H1 (cell line): ENCODE measurements around the gene C6orf62. TPM values are rescaled to one million over a fixed set of nuclear protein-coding genes. Genes with fewer than 3 reads are reported as not detected.
"Not testable (repeated sequence)": the region's sequence is repeated elsewhere in the genome, so short reads cannot be mapped to it uniquely, and the experiment has no call there.

Experiments
- CTCF ChIA-PET: fragments of 300-600 bp; sonication (Branson Sonifier 250); formaldehyde crosslinking; loops from one replicate; lab custom pipeline; 2021; ENCODE audit not compliant: partially characterized antibody; lab: Charles Lee
- POLR2A ChIA-PET: fragments of 300-600 bp; sonication (Branson Sonifier 250); formaldehyde crosslinking; loops from one replicate; lab custom pipeline; 2021; ENCODE audit warnings: inconsistent platforms; ENCODE audit not compliant: partially characterized antibody; lab: Charles Lee
- DNase-seq, 2 experiments: peaks; one replicate each; pipeline versions ENCODE4 v3.0.0 to v3.0.0-alpha.2; 2010 to 2022; ENCODE audit warnings: low spot score in 2 of 2, low read depth in 1 of 2, mixed read lengths in 1 of 2
- FAIRE-seq: peaks from 2 replicates; lab custom pipeline; 2011; peaks lifted over from hg19 to GRCh38; lab: Jason Lieb, UNC
- H2AFZ ChIP-seq: 2 replicates; pipeline ENCODE4 v1.8.1; 2012; ENCODE audit warnings: low read length, inconsistent platforms
- H2AK5ac ChIP-seq: 2 replicates; pipeline ENCODE4 v1.6.1; 2013; ENCODE audit warnings: low read depth, low read length
- H2BK120ac ChIP-seq: replicated peaks from 2 replicates; pipeline ENCODE3; 2013; ENCODE audit warnings: low read depth, low read length, inconsistent platforms
- H2BK12ac ChIP-seq: 2 replicates; pipeline ENCODE4 v1.6.1; 2013; ENCODE audit warnings: low read depth, low read length
- H2BK15ac ChIP-seq: 2 replicates; pipeline ENCODE4 v1.6.1; 2013; ENCODE audit warnings: low read length
- H2BK20ac ChIP-seq: 2 replicates; pipeline ENCODE4 v1.6.1; 2013; ENCODE audit warnings: low read length
- H2BK5ac ChIP-seq: 2 replicates; pipeline ENCODE4 v1.6.1; 2013; ENCODE audit warnings: low read depth, low read length
- H3K14ac ChIP-seq: 2 replicates; pipeline ENCODE4 v1.6.1; 2013; ENCODE audit warnings: inconsistent platforms; ENCODE audit not compliant: insufficient read length
- H3K18ac ChIP-seq: 2 replicates; pipeline ENCODE4 v1.6.1; 2013; ENCODE audit warnings: low read length; ENCODE audit errors: extremely low read depth
- H3K23ac ChIP-seq: 2 replicates; pipeline ENCODE4 v1.6.1; 2013; ENCODE audit warnings: inconsistent platforms; ENCODE audit not compliant: insufficient read length
- H3K23me2 ChIP-seq: 2 replicates; pipeline ENCODE4 v1.6.1; 2013; ENCODE audit warnings: low read depth, low read length
- H3K27ac ChIP-seq: 2 replicates; pipeline ENCODE4 v1.6.1; 2011; ENCODE audit warnings: low read depth, low read length, inconsistent platforms
- H3K27me3 ChIP-seq, 4 experiments: replicated peaks in 1 of 4; 1 replicate in 1 of 4; 2 replicates in 3 of 4; pipeline versions ENCODE4 v1.6.1 to v1.8.1; 2011 to 2013; ENCODE audit warnings: low read length in 3 of 4, mild to moderate bottlenecking in 3 of 4, inconsistent platforms in 2 of 4, mixed read lengths in 2 of 4, moderate library complexity in 1 of 4; ENCODE audit not compliant: control insufficient read depth in 3 of 4, insufficient read depth in 3 of 4; ENCODE audit errors: extremely low read depth in 1 of 4
- H3K36me3 ChIP-seq, 4 experiments: 2 replicates each; pipeline versions ENCODE4 v1.6.1 to v1.8.1; 2011 to 2013; ENCODE audit warnings: mild to moderate bottlenecking in 4 of 4, low read length in 3 of 4, moderate library complexity in 2 of 4, control low read depth in 1 of 4, inconsistent platforms in 1 of 4; ENCODE audit not compliant: insufficient read depth in 4 of 4, control insufficient read depth in 2 of 4
- H3K4ac ChIP-seq: replicated peaks from 2 replicates; pipeline ENCODE3; 2013; ENCODE audit warnings: low read length, low read depth, mixed read lengths, inconsistent platforms; ENCODE audit not compliant: insufficient read length
- H3K4me1 ChIP-seq, 4 experiments: replicated peaks in 1 of 4; 1 replicate in 1 of 4; 2 replicates in 3 of 4; pipeline versions ENCODE4 v1.6.1 to v1.8.1; 2011 to 2013; ENCODE audit warnings: low read length in 3 of 4, inconsistent platforms in 2 of 4, mixed read lengths in 1 of 4; ENCODE audit not compliant: insufficient read depth in 4 of 4, control insufficient read depth in 3 of 4
- H3K4me2 ChIP-seq, 2 experiments: 2 replicates each; pipeline versions ENCODE4 v1.6.1 to v1.8.1; 2011 to 2013; ENCODE audit warnings: low read depth in 2 of 2, low read length in 2 of 2, control low read depth in 1 of 2, inconsistent platforms in 1 of 2, mild to moderate bottlenecking in 1 of 2; ENCODE audit not compliant: insufficient read depth in 1 of 2
- H3K4me3 ChIP-seq, 4 experiments: fragments of 200-600, 300-600 bp in 1 of 4; sonication (generic), shearing (Covaris generic), sonication (Bioruptor Twin) in 1 of 4; 2 replicates each; pipeline versions ENCODE4 v1.5.1 to v1.8.1; 2011 to 2016; ENCODE audit warnings: low read length in 4 of 4, low read depth in 3 of 4, control low read depth in 2 of 4, inconsistent platforms in 2 of 4, mild to moderate bottlenecking in 2 of 4, mixed read lengths in 1 of 4, moderate library complexity in 1 of 4; ENCODE audit not compliant: insufficient read depth in 2 of 4; ENCODE audit errors: extremely low read depth in 1 of 4
- H3K56ac ChIP-seq: replicated peaks from 2 replicates; pipeline ENCODE3; 2013; ENCODE audit warnings: low read depth, mild to moderate bottlenecking, mixed read lengths, low read length, inconsistent platforms; ENCODE audit not compliant: insufficient read length
- H3K79me1 ChIP-seq: 2 replicates; pipeline ENCODE4 v1.6.1; 2013; ENCODE audit warnings: low read depth, low read length, control low read depth
- H3K79me2 ChIP-seq, 2 experiments: 2 replicates each; pipeline versions ENCODE4 v1.6.1 to v1.8.1; 2012 to 2013; ENCODE audit warnings: low read length in 2 of 2, mild to moderate bottlenecking in 2 of 2, inconsistent platforms in 1 of 2; ENCODE audit not compliant: insufficient read depth in 2 of 2, control insufficient read depth in 1 of 2
- H3K9ac ChIP-seq, 4 experiments: replicated peaks in 1 of 4; 1 replicate in 1 of 4; 2 replicates in 3 of 4; pipeline versions ENCODE4 v1.6.1 to v1.8.1; 2011 to 2013; ENCODE audit warnings: low read depth in 3 of 4, low read length in 3 of 4, control low read depth in 2 of 4, mild to moderate bottlenecking in 2 of 4, moderate library complexity in 2 of 4, inconsistent platforms in 1 of 4; ENCODE audit errors: extremely low read depth in 1 of 4
- H3K9me3 ChIP-seq, 2 experiments: 2 replicates each; pipeline versions ENCODE4 v1.6.1 to v1.8.1; 2012 to 2013; ENCODE audit warnings: mild to moderate bottlenecking in 2 of 2, moderate library complexity in 2 of 2, control low read depth in 1 of 2, inconsistent platforms in 1 of 2, low read depth in 1 of 2, low read length in 1 of 2, mixed read lengths in 1 of 2; ENCODE audit not compliant: insufficient read depth in 2 of 2
- H4K20me1 ChIP-seq, 2 experiments: replicated peaks in 1 of 2; 2 replicates each; pipeline versions ENCODE3 to v1.8.1; 2011 to 2013; ENCODE audit warnings: inconsistent platforms in 2 of 2, low read length in 2 of 2, mild to moderate bottlenecking in 1 of 2; ENCODE audit not compliant: insufficient read depth in 2 of 2, control insufficient read depth in 1 of 2
- H4K5ac ChIP-seq: 2 replicates; pipeline ENCODE4 v1.6.1; 2013; ENCODE audit warnings: low read length, low read depth, mixed read lengths, inconsistent platforms; ENCODE audit not compliant: insufficient read length
- H4K8ac ChIP-seq: 2 replicates; pipeline ENCODE4 v1.8.0; 2013; ENCODE audit warnings: mild to moderate bottlenecking, moderate library complexity, low read length, inconsistent platforms; ENCODE audit not compliant: insufficient read depth; ENCODE audit errors: extremely low read depth
- H4K91ac ChIP-seq: replicated peaks from 2 replicates; pipeline ENCODE3; 2013; ENCODE audit warnings: low read length, mixed read lengths, inconsistent platforms; ENCODE audit not compliant: insufficient read length
- WGBS, 2 experiments: shearing (Covaris generic) in 1 of 2; methylation state at CpG; one replicate each; pipeline versions ENCODE4 v1.1.6 to v1.1.7; 2013 to 2015; ENCODE audit warnings: low lambda C conversion rate in 2 of 2, mixed read lengths in 2 of 2, inconsistent platforms in 1 of 2, low coverage in 1 of 2, missing lambda C conversion rate in 1 of 2; ENCODE audit not compliant: insufficient replicate concordance in 2 of 2, insufficient coverage in 1 of 2, insufficient read length in 1 of 2; ENCODE audit errors: extremely low coverage in 1 of 2, missing lambda C conversion rate in 1 of 2; 5-methylcytosine and 5-hydroxymethylcytosine counted together
- polyA plus RNA-seq, 7 experiments: library from polyadenylated mRNA; depleted of rRNA in 3 of 7; stranded (reverse) in 5 of 7; unstranded in 2 of 7; fragments of >200 nt in 5 of 7; fragments of 200-250 nt in 2 of 7; gene quantifications; 1 replicate in 5 of 7; 2 replicates in 1 of 7; 4 replicates in 1 of 7; pipeline versions ENCODE4 v1.2.1 to v1.2.3, GENCODE V29; 2011 to 2013; ENCODE audit warnings: missing spikeins in 2 of 7, mixed read lengths in 2 of 7
- total RNA-seq: library from RNA; stranded (reverse); fragmentation: NEBNext Ultra II Directional; extraction: Animal tissue kit (Norgen Biotek cat#: 25700); gene quantifications from 2 replicates; pipeline ENCODE4 v1.2.1, GENCODE V29; 2021

The C6orf62 gene
- total and polyA plus RNA-seq, 2 of the 8 experiments (the other 6 are each of a cell fraction or from before 2014, with no cell fraction given), result 25.6 to 101 TPM

DNA sequence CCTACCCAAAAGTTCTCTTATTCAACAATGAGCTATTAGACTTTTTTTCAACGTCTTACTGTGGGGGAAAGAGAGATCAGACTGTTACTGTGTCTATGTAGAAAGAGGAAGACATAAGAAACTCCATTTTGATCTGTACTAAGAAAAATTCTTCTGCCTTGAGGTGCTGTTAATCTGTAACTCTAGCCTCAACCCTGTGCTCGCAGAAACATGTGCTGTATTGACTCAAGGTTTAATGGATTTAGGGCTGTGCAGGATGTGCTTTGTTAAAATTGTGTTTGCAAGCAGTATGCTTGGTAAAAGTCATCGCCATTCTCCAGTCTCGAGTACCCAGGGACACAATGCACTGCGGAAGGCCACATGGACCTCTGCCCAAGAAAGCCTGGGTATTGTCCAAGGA lies 57.2 kb downstream of the C6orf62 start:
- H4K91ac ChIP-seq, H3K4ac ChIP-seq, H3K27ac ChIP-seq, H2BK120ac ChIP-seq, H3K27me3 ChIP-seq, H3K23me2 ChIP-seq, H4K20me1 ChIP-seq, H3K23ac ChIP-seq, H2BK15ac ChIP-seq, H3K4me2 ChIP-seq, H4K5ac ChIP-seq, H3K4me3 ChIP-seq, H2BK12ac ChIP-seq, H3K56ac ChIP-seq, H3K9ac ChIP-seq, H3K79me1 ChIP-seq, H3K18ac ChIP-seq, H4K8ac ChIP-seq, H3K14ac ChIP-seq, H2BK5ac ChIP-seq, H3K4me1 ChIP-seq, FAIRE-seq, H2BK20ac ChIP-seq, DNase-seq, H3K9me3 ChIP-seq, H2AFZ ChIP-seq, H2AK5ac ChIP-seq: not testable (repeated sequence)
- peaks cover 5 to 29% (median 13%) of the 10 kb centered on the region in 4 experiments; a peak in 7 of 8 replicates for H3K36me3 ChIP-seq
- peaks cover 0 to 72% of the 10 kb centered on the region in 2 experiments; a peak in 3 of 4 replicates for H3K79me2 ChIP-seq
- WGBS, 2 experiments, result 98% methylated on average over 5 of the region's 5 CpGs; no CpG with 5 or more reads in 1 of the 2 experiments
- POLR2A ChIA-PET, result interaction anchor here (0.6 to 1.2 kb wide), 4 partner anchors 9 to 63 kb away, joined by 3 read pairs; no protein-coding TSS in a partner anchor
- CTCF ChIA-PET, result interaction anchor here (1.3 kb wide), 1 partner anchor 81 kb away, joined by 3 read pairs; no protein-coding TSS in a partner anchor
